HG03442 (cell line): ENCODE measurements around the gene ZNF319.
"Not testable (repeated sequence)": the region's sequence is repeated elsewhere in the genome, so short reads cannot be mapped to it uniquely, and the experiment has no call there.

Source experiments
- ATAC-seq: cut with Tn5 transposase; IDR thresholded peaks from one replicate; pipeline ENCODE4 v1.9.1; 2021; ENCODE audit warnings: mild to moderate bottlenecking, moderate library complexity; ENCODE audit not compliant: unreplicated experiment

The ZNF319 gene

DNA sequence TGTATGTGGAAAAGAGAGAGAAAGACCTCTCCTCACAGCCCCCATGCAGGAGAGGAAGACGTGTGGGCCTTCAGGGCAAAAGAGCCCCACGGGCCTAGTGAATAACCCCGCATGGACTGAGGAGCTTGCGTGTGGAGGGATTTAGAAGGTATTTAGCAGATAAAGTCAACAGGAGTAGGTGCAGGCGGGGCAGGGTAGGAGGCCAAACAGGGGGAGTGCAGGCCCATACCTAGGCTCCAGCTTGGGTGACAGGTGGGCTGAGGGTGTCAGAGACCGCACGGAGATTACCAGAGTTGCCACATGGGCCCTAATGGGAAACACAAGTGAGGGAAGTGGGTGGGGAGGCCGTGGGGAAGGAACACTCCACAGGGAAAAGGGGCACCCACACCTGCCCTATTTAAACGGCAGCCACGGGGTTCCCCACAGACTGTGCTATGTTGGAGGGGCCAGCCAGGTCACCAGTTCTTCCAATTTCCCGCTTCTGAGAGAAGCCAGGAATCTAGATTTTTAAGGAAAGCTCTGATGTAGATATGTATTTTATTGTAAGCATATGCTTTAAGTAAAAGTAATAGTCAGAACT, 21.4 kb downstream of the ZNF319 start:
- ATAC-seq = no peak

DNA sequence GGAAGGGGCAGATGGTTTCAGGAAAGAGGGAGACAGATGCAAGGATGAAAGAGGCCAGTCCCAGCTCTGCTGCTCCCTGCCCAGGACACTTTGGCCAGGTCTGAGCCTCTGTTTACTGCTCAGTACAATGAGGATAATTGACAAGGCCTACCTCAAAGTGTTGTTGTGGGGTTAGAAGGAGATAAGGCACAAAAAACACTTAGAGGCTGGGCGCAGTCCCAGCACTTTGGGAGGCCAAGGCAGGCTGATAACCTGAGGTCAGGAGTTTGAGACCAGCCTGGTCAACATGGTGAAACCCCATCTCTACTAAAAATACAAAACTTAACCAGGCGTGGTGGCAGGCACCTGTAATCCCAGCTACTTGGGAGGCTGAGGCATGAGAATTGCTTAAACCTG, 22.4 kb downstream of the ZNF319 start:
- ATAC-seq = not testable (repeated sequence)

DNA sequence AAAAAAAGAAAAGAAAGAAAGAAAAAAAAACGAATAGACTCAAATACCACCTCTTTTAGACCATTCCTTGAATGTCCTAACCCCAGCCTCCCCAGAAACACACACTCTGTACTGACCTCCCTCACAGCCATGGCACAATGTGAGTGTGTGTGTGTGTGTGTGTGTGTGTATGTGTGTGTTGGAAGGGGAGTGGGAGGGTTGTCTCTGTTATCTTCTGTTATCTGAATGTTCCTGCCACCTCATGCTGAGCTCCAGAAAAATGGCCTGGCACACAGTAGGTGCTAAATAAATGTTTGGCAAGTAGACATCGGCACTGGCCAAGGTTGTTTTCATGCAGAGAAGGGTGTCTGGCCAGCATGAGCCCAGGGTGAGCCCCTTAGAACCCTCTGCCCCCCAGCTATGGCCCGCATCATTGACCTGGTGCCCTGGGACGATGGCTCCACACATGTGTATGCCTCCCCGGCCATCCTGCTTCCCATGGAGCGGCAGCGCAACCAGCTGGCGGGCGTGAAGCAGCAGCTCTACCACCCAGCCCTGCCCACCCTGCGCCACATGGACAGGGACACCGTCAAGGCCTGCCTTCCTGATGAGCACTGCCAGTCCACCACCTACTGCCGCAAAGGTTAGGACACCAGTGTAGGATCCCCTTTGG, 22.9 kb downstream of the ZNF319 start:
- ATAC-seq = no peak

DNA sequence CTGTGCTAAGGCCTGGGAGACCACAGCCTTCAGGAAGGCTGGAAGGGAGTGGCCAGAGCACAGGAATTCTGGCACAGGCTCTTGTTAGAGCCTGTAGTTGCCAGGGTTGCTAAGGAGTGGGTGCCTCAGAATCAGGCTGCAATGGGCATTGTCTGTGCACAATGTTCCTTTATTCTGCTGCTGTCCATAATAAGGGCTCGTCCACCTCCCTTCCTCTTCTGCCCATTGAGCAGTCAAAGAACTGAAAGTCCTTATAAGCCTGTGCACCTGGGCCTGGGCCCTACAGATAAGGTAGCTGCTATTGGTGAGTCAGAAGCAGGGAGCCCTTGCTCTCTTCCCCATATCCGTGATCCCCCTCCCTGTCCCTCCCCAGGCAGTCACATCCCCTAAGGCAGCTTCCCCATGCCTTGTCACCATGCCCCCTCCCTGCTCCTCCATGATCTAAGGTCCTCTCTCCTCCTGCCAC, 24.1 kb downstream of the ZNF319 start:
- no peak for ATAC-seq

DNA sequence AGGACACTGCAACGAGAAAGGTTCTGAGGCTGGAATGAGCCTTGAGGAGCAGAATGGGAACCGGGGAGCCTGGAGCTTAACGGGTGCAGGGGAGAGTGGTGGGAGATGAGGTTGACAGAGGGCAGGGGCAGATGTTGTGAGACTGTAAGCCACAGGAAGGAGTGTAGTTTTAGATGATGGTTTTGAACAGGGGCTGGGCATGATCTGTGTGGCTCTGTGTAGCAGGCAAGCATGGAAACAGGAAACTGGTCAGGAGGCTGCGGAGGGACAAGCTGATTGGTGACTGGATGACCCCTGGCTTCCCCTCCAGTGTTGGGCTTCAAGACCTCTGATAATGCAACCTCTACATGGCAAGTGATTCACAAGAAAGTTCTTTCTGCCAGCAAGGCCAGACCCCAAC, 28.2 kb downstream of the ZNF319 start:
- no peak for ATAC-seq

DNA sequence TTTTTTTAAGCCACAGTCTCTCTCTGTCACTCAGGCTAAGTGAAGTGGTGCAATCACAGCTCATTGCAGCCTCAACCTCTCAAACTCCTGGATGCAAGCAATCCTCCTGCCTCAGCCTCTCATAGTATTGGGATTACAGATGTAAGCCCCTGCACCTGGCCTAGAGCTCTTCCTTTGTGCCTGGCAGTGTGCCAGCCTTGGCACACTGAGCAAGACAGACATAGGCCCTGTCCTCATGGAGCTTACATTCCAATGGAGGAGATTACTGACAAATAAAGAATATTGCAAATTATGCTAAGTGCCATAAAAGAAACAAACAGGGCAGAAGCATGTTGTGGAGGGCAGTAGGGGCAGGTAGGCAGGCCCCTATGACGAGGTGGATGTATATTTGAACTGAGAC, 28.6 kb downstream of the ZNF319 start:
- no peak for ATAC-seq

DNA sequence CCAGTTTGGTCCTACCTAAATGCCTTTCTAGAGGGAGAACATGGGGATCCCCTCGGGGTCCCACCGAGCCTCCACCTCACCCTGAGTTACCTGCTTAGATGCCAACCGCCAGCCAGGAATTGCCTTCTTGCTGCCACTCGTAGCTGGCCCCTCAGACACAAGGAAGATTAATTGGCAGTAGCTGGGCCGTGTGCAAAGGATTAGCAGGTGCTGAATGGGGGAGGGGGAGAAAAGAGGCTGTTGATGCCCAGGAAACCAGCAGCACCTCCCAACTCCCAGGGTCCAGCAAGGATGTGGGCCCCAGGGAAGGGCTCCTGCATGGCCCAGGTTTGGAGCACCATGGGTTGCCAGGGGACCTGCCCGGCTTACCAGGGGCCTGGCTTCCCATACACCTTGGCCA, 29.5 kb downstream of the ZNF319 start, which contains the start of gene CNGB1:
TSS of gene CNGB1 (minus strand) at position 159 of the 400 bp plus-strand sequence. CDS start 3,842 bp downstream, outside the sequence.
- ATAC-seq = no peak

DNA sequence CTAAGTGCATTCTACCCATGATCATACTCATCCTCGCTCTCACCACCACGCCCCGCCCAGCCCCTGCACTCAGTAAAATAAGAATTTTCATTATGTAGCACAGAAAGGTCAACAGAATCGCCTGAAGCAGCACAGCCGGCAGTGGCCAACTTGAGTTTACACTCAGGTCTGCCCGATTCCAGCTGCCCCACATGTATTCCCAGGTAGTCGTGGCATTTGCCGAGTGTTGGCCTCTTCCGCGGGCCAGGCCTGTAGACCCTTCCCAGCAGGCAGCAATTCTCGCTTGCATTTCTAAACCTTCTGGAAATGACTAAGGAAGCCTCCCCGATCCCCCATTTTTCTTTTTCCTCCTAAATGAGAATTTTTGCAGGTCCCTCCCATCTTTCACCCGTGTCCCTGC, 30.2 kb downstream of the ZNF319 start:
- no peak for ATAC-seq

DNA sequence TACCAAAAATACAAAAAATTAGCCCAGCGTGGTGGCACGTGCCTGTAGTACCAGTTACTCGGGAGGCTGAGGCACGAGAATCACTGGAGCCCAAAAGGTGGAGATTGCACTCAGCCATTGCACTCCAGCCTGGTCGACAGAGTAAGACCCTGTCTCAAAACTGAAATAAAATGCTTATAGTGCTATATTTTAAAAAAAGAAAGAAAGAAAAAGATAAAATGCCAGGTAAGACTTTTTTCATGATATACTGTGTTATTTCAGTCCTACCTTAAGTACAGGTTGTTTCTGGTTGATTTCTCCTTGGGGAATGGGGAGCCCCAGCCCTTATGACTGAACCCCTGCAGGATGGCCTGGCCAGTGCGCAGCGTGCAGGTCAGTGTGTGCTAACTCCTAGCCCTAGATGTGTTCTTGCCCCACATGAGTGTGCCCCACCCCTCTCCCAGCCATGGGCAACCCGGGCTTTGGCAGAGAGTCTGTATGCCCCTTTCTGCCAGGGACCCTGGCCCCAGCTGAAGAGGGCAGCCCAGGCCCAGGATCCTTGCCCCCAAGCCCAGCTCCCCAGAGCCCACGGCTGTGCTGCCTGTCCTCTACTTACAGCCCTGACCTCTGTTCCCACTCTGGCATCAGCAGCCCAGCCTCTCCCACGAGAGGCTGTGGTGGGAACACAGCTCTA, 30.9 kb downstream of the ZNF319 start:
- no peak for ATAC-seq

DNA sequence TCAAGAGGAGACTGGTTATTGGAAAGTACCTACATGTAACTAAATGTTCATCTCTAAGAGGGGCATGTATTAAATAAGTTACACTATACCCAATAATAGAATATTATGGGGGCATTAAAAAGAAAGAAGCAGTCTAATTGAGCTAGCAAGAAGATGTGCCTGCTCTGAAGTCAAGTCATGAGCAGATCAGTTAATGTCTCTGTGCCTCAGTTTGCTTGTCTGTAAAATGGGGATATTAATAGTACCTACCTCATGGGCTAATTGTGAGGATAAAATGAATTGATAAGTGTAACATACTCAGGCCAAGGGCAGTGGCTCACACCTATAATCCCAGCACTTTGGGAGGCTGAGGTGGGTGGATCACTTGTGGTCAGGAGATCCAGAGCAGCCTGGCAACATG, 32.6 kb downstream of the ZNF319 start:
- no peak for ATAC-seq

DNA sequence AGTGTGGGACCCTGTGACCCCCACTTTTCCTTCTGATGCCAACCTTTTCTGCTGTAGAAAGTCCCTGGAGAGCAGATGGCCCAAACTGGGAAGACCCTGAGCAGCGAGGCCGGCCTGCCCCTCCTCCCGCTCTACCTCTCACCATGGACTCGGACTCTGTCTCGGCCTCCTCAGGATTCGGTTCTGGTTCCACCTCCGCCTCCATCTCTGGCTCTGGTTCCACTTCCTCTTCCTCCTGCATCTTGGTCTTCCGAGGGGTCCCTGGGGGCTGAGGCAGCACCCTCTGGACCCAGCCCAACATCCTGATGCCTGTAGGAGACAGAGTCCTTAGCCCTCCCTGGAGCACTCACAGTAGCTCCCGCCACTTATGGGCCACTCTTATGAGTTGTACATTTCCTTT, 33.5 kb downstream of the ZNF319 start:
- ATAC-seq = no peak

DNA sequence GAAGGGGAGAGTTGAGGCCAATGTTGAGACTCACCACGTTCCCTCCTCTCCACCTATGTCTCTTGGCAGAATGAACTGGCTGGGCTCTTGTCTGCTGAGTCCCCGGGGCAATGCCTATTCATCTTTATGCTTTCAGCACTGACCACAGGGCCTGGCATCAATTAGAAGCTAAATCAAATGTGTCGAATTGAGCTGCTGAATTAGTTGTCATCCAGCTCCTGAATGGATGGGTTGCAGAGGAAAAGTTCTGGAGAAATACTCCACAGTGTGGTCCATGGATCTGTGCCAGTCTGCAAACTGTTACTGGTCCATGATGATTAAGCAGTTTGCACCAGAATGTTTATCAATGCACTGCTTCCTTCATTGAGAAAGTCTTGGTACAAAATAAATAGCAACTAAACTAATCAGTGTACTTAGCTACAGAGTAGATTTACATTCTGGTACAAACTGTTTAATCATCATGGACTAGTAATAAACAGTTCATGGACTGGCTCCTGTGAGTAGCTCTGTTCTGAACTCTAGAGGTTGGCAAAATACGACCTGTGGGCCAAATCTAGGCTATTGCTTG, 34.2 kb downstream of the ZNF319 start:
- ATAC-seq = no peak

DNA sequence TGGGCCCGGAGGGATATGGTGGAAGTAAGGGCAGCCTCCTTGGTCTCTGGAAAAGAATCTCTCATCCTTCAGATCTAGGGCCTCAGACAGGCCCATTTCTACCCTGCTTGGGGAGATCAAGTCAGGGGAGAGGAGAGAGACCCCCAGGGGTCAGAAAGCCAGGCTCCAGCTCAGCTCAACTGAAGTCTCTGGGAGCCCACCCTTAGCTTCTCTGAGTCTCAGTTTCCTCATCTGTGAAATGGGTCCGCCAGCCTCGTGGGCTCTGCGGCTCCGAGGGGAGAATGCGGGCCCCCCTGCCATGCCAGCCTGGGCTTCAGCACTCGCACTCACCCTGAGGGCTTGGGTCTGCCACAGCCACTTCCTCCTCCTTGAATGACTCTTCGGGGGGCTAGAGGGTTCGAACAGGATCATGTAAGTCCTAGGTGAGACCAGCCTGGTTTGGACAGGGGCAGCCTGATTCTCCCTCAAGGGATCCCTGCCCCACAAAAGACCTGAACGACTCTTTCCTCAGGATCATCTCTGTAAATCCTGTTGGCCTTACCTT, 36.2 kb downstream of the ZNF319 start:
- no peak for ATAC-seq

DNA sequence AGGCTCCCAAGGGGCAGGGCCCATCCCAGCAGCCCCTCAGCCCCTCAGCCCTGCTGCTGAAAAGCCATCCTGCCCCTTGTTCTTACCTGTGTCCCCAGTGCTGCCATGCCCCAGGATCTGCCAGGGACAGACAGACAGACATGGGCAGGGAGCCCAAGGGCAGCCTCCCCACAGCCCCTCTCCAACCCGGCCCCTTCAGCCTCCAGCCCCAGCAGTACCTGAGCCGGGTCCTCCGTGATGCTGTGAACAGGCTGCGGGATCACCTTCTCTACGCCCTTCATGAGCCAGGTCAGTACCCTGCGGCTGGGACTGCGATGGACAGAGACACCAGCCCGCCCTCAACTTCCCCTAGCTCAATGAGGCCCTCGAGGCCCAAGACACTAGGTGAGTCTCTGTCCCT, 37.7 kb downstream of the ZNF319 start:
- no peak for ATAC-seq

DNA sequence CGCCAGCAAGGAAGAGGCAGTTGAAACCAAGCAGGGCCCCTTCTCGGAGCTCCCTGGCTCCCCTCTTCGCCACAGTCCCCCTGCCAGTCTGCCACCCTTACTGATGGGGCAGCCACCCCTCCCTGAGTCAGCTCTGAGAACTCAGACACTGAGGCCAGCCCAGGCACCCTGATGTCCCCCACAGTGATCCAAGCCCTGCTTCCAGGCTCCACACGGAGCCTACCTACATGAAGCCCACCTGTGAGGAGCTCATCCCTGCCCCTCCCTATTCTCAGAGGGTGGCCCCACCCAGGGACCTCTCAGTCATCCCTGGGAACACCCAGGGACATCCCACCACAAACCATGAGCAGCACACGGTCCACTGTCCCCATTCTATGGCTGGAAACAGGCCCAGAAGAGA, 38.4 kb downstream of the ZNF319 start:
- no peak for ATAC-seq

DNA sequence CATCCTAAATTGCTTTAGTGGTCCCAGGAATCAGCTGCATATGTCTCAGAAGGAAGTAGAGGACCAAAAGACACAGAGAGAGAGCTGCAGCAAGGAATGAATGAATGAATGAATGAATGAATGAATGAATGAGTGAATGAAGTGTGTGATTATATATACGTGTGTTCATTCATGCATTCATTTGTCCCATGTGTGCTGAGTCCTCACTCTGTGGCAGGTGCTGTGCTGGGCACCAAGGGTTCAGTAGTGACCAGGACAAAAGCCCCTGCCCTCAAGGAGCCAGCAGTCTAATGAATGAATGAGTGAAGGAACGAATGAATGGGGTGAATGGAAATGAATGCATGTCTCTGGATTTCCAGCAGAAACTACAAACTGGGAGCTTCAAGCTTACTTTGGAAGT, 38.9 kb downstream of the ZNF319 start:
- no peak for ATAC-seq

DNA sequence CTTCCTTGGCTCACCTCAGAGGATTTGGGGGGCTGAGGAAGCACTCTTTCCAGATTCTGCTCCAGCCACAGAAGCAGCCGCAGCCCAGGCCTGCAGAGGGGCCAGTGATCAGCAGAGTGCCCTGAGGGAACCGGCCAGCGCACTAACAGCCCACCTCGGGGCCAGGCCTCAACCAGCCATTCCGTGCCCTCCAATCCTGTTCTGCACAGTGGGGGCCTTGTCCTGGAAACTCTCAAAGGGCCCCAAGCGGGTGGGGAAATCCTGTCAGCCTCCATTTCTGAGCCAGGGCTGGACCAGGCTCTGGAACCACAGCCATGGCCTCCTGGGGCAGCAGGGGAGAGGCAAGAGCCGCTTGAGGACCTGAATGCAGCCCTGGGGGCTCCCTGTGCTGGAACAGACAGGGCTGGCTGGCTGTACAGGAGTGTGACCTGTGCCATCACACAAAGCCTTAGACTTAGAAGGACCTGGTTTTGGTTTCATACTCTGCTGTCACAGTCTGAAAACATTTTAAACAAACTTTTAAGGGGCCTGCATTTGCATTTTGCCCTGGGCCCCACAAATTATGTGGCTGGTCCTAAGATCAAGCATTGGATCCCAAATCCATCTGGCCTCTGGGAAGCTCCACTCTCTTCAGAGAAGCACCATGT, 39.5 kb downstream of the ZNF319 start:
- no peak for ATAC-seq

DNA sequence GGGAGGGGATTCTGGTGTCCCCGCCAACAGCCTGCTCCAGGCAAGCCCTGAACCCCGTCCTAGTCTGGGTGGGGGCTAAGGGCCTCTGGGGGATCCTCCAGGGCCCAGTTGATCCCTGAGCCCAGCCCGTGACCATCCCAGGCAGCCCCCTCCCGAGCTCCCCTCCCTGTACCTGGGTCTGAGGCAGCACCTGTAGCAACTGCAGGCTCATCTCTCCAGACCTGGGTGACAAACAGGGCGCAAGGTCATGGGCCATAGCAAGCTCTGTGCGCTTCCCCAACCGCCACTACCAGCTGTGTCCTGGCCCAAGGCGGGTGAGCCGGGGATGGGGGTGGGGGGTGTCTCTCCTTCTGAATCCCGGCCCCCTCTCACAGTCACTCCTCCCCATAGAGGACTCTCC, 40.2 kb downstream of the ZNF319 start:
- no peak for ATAC-seq

DNA sequence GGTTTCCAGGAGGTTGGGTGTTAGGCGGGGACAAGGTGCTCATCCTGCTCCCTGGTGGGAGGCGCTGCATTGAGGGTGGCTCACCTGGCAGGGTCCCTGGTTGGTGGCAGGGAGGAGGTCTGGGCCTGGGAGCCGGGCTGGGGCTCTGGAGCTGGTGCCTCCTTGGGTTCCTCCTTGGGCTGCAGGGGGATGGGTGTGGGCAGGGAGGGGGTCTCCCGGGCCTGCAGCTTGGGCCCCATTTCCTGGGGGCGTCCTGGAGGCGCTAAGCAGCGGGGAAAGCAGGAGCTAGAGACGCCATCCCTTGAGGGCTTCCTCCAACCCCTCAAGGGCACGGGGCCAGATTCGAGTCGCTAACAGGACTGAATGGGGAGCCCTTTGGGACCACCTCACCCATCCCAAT, 40.7 kb downstream of the ZNF319 start:
- no peak for ATAC-seq

DNA sequence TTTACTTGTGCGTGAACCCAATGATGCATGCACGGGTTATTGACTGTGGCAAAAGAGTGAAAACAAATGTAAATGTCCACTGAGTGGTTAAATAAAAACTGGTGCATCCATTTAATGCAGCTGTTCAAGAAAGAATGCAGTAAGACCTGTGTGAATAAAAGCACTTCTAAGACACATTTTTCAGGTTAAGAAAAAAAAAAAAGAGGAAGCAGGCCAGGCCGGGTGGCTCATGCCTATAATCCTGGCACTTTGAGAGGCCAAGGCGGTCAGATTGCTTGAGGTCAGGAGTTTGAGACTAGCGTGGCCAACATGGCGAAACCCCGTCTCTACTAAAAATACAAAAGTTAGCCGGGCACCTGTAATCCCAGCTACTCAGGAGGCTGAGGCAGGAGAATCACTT, 41.4 kb downstream of the ZNF319 start:
- no peak for ATAC-seq

DNA sequence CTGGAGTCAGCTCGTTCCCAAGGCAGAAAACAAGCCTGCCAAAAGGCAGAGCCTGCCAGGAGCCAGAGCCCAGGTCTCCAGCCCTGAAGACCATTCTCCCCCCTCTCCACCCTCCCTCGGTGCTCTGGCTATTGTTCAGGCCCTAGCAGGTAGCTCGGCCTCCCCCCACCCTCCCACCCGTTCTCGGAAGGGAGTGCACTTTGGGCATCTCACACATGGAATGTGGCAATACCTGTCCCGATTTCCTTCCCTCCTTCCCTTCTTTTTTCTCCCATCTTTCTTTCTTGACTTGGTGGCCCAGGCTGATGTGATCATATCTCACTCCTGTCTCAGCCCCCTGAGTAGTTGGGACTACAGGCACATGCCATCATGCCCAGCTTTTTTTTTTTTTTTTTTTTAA, 41.9 kb downstream of the ZNF319 start:
- no peak for ATAC-seq
